NCI-H128 (cell line): ENCODE results near the gene G2E3.
A peak's percentile ranks its signal among the peaks of the same experiment; 100 is the strongest.
"Not testable (repeated sequence)": the region's sequence is repeated elsewhere in the genome, so short reads cannot be mapped to it uniquely, and the experiment has no call there.

ENCODE experiments used
- DNase-seq: peaks from one replicate; lab custom pipeline; 2025; ENCODE audit not compliant: unreplicated experiment; lab: John Stamatoyannopoulos, UW

G2E3 gene, protein sequence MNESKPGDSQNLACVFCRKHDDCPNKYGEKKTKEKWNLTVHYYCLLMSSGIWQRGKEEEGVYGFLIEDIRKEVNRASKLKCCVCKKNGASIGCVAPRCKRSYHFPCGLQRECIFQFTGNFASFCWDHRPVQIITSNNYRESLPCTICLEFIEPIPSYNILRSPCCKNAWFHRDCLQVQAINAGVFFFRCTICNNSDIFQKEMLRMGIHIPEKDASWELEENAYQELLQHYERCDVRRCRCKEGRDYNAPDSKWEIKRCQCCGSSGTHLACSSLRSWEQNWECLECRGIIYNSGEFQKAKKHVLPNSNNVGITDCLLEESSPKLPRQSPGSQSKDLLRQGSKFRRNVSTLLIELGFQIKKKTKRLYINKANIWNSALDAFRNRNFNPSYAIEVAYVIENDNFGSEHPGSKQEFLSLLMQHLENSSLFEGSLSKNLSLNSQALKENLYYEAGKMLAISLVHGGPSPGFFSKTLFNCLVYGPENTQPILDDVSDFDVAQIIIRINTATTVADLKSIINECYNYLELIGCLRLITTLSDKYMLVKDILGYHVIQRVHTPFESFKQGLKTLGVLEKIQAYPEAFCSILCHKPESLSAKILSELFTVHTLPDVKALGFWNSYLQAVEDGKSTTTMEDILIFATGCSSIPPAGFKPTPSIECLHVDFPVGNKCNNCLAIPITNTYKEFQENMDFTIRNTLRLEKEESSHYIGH

DNA sequence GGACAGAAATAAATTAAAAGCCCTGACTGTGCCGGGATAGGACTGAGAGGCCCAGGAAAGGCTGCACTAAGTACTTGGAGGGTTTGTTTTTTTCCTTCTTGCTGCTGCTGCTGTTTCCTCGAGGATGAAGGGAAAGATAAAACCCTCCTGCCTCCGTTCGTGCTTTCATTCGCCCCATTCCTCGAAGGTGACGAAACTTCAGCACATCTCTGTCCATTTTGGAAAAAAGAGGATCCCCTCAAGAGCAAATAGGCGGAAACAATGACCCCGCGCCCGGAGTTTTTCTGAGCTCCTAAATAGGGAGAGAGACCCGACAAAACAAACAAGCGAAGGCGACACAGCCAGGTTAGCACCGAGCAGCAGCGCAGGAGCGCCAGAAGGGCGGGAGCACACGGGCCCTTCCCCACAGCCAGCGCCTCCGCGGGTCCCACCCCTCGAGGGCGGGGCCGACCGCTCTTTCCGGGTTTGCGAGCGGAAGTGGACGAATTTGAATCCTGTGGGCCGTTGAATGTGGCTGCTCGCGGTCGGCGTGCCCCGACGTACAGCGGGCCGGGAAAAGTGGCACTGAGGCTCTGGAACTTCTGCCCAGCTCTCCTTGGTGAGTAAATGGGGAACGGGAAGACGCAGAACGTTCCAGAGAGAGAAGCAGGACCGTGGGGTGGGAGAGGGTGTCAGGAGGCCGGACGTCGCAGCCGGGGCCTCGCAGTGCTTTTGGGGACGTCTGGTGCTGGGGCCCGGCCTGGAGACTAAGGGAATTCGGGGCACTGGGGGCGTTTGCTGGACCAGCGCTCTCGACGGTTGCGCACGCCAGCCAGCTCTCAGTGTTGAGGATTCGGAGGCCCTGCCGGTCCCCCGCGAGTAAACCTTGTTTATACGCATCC is at the start of gene G2E3:
Gene G2E3 (plus strand): TSS at position 484 of the 881 bp plus-strand sequence. CDS start 21,922 bp downstream, outside the sequence.
- peak; percentile 75 for DNase-seq

DNA sequence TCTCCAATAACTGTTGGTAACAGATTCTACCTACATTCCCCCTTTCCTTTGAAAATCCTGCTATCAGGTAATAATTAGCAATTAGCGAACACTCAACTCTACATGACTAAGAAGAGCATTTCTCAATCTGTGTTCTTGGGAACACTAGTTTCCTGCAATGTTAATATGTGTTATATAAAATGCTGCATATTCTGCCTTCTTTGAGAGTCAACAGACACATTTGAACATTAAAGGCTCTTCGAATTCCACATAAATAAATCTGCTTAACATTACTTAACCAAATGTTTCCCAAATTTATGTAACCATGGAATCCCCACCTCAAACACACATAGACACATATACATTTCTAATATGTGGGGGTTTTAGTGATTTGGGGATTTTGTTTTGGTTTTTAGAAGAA is 41.2 kb upstream of the G2E3 start:
- DNase-seq = no peak

DNA sequence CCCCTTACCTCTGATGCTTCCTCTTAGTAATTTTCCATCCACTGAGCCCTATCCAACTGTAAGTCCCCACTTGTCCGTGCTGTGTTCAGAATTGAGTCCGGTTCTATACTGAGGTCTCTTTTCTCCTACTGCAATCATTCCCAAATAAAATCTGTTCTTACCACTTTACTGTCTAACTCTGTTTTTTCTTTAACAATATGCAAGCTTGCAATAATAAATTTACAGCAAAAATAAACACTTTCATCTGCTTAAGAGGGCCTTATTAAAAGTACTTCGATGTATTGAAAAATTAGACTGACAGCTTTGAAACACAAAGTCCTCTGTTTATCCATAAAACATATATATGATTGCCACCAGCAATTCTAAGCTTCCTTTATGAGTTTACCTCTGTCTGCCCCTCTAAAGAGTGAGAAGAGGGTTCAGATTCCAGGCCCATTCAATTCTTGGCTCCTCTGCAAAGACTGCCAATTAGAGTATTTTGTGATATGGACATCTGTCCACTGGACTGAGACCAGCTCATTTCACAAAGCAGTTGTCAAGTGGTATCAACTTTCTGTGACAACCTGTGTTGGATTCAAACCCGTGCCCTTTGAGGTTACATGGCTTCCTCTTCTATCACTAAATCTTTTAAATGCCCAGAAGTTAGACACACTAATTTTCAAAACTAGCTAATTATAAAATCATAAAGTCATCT is 39.9 kb upstream of the G2E3 start:
- peak; percentile 15 for DNase-seq

DNA sequence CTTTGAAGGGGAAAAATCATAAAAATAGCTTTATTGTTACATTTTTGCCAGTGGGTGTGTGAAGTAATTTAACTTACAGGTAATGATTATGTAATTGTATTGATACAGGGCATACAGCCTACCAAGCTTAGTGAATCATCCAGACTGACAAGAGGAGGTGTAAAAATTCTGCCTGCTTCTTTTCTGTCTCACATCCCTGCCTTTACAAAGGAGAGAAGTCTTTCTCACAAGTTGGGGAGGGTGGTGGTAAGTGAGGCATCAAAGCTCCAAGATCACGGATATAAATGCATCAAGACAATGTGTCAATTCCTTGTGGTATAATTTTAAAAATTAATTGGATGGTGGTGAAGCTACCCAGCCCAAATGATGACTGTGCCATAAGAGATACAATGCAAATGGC is 39.0 kb upstream of the G2E3 start:
- no peak for DNase-seq

DNA sequence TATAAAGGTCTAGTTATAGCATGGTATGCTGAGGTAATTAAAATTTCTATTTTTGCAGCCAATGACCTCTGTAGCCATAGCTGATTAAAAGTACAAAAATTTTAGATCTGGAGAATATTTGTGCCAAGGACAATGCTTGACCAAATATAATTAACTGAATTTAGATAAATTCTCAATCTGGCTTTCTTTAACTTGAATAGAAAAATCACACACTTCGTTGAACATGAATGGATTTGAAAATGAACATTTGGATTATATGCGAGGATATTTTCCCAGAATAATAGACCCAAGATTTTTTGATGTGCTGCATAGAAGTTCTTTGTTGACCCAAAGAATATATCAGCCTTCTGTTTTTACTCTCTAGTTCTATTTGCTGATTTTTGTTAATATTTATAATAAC is 38.4 kb upstream of the G2E3 start:
- no peak for DNase-seq

DNA sequence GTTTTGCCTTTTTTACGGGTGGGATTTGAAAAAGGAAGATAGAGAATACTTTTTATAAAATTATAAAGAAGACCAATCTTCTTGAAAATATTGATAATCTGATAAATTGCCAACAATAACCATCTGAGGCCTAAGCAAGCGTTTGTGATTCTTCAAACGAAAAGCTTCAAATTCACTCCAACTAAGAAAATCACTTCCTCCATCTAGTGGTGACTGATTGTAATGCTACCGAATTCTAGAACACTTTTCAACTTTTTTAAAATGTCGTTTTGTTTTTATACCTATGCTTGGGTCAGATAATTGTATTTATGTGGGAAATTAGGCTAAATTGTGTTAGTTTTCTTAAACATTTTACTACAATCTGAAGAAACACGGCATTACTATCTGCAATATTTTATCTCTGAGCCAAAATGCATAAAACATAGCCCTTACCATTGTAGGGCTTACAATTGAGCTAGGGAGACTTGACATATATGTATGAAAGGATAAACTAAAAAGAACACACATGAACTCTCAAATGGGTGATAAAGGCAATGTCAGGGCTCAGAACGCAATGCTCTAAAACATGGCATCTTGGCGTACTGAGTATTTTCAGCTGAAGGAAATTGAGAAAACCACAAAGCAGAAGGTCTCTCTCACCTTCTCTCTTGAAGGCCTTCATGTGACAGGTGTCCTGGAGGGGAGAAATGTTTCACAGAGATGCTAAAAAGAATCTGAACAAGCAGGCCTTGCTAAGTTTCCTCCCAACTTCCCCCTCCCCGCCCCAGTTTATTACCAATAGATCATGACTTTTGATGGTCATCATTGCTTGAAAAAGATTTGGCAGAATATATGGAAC is 36.8 kb upstream of the G2E3 start:
- DNase-seq = peak; percentile 19

DNA sequence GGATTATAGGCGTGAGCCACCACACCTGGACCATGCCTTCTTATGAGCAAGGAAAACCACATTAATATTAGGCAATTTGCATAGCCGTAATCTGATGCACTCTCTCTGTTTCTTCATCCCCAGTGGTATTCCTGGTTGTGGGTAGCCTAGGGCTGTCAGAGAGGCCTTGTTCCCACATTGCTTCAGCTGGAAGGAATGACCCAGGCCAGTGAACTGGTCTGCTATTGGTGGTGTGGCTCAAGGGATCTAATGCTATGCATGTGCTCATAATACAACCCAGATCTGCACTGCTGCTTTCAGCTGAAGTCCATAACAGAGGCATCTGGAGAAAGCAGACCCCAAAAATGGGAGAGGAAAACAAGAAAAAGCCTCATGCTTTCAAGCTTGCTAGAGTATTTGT is 33.1 kb upstream of the G2E3 start:
- DNase-seq = no peak

DNA sequence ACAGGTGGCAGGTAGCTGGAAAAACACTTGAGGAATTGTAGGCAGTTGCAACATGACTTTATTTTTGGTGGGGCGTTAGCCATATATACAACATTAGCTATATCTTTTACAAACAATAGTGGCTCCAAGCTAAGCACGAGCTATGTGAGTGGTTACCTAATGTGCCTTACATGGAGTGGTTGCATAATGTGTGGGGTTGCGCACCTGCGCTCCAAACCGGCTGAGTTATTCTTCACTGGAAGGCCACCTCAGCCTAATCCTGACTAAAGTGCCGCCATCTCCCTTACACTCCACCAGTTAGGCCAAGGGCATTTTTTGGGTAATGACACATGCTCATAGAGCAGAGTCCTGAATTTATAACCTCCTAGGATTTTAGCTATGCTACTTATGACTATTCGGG is 31.8 kb upstream of the G2E3 start:
- no peak for DNase-seq

DNA sequence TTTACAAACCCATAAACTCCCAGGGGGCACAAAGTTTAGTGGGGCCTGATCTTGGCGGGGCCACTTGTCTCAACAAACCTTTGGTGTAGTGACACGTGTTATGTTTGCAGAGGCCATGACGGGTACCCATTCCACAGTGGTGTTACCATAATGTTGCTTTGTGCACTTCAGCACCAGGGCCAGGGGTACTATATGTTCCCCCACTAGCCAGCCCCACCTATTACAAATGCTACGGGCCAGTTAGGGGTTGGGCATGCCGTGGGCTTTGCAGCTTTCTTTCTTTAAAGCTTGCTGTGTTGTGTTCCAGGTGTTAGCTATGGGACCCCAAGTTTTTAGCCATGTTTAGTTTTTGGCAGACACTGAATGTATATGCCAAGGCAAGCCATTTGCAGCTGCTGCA is 30.8 kb upstream of the G2E3 start:
- no peak for DNase-seq

DNA sequence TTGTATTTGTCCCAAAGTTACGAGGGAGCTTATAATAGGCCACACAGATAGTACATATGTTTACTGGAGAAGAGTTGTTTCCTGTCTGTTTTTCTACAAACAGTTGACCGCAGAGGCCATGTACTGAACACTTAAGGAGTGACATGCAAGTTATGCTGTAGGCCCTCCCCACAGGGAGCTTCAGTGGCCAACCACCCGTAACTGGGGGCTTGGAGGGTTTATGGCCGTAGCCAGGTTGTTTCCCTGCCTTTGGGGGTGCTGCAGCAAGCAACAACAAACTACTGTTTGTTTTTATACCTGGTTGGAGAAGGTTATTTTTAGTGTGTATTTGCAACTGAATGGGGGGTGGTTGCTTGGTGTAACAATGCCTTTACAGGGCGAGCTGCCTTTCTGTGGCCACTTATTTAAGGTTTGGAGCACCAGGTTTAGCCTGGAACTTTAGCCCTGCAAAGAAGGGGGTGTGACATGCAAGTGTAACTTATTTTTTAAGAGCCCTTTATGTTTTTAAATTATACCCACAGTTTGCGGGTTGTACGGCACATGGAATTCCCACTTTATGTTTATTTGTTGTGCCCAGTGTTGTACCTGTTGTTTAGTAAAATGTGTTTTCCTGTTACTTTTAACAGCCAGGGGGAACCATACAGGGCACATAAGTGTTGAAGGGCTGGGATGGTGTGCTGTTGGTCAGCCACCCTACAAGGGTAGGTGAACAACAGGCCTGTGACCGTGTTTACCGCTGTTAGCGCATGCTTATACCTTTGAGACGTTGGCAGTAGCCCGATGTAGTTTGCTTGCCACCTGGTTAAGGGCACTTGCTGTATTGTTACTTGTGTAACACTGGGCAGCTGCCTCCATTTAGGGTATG is 29.9 kb upstream of the G2E3 start:
- no peak for DNase-seq

DNA sequence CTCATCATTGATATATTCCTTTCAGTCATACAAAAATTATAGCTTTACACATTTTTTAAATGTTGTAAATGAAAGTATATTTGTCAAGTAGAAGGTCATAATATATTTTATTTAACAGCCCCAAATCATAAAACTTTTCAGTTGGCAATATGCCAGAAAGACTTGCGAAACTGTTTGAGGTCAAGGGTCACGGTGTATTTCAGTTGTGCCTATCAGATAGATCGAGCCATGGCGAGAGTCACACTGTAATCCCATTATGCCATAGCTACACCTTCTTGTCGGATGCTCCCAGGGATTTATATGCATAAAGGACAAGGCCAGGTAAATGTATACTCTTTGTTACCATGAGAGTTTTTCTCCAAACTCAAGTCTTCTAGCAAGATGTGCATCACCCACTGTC is 26.7 kb upstream of the G2E3 start:
- DNase-seq = no peak

DNA sequence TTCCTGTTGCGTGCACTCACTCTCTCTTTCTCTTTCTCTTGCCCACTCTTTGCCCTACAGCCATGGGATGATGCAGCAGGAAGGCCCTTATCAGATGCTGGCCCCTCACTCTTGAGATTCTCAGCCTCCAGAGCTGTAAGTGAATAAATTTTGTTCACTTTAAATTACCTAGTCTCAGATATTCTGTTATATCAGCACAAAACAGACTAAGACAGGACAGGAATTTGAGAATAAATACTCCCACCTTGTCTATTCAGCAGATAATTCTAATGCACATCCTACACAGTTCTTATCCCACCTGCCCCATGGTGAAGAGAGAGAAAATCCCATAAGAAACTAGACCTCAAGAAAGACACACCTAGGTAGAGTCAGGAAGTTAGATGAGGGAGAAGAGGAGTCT is 25.8 kb upstream of the G2E3 start:
- DNase-seq = no peak

DNA sequence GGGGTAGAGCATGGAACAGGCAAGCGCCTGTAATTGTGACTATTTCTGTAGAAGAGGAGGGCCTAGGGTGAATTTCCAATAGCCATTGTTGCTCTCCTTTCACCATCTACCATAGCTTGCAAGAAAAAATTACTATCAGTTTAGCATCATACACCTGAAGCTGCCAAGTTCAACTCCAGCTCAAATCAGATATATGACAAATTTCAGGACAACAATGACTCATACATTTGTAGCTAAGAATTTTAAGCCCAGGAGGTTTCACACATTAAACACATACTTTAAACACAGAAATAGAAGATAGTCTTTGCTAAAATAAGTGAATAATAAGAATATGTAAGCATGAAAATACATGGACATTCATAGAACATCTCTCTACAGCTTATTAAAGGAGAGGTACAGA is 17.6 kb upstream of the G2E3 start:
- DNase-seq = no peak

DNA sequence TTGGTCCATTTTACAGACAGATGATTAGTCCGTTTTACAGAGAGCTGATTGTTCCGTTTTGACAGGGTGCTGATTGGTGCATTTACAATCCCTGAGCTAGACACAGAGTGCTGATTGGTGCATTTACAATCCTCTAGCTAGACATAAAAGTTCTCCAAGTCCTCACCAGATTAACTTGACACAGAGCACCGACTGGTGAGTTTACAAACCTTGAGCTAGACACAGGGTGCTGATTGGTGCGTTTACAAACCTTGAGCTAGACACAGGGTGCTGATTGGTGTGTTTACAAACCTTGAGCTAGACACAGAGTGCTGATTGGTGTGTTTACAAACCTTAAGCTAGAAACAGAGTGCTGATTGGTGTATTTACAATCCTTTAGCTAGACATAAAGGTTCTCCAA is 12.2 kb upstream of the G2E3 start:
- not testable (repeated sequence) for DNase-seq

DNA sequence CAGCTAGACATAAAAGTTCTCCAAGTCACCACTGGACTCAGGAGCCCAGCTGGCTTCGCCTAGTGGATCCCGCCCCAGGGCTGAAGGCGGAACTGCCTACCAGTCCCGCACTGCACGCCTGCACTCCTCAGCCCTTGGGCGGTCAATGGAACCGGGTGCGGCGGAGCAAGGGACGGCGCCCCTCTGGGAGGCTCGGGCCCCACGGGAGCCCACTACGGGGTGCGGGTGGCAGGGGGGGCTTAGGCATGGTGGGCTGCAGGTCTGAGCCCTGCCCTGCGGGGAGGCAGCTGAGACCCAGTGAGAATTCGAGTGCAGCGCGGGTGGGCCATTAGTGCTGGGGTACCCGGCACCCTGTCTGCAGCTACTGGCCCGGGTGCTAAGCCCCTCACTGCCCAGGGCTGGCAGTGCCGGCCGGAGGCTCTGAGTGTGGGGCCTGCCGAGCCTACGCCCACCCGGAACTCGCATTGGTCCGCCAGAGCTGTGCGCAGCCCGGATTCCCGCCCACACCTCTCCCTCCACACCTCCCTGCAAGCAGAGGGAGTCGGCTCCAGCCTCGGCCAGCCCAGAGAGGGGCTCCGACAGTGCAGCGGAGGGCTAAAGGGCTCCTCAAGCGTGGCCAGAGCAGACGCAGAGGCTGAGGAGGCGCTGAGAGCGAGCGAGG is 11.4 kb upstream of the G2E3 start:
- no peak for DNase-seq

DNA sequence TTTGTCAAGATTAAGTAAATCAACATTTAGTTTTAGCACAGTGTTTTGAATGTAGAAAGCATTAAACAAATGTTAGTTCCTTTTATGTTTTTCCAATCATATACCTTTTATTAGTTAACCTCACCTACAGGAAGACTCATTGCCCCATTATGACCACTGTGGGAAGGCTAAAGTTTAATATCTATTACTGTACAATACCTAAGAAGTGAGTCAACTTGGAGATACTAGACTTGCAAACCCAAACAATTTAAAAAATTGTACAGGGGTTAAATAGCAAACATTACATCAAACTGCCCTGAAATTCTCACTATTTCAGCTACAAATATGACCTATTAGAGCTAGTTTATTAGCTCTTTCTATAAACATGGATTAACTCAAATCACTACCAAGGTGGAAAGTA is 8.6 kb upstream of the G2E3 start:
- DNase-seq = no peak

DNA sequence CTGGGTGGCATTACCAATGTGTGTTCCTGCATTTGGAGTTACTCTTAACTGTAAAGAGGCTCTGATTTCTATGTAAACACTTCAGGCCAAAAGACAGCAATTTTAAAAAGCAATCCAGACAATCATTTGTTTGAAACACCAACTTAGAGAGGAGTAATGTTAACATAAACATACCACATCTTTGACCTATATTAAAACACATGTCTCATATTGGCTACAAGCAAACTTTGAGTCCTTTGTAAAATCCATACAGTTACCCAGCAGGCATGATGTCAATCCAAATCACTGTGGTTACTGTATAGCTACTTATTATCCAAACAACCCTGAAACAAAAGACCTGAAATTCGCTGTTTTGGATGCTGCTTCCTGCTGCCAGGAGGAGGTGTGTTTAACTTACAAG is 7.5 kb upstream of the G2E3 start:
- no peak for DNase-seq

DNA sequence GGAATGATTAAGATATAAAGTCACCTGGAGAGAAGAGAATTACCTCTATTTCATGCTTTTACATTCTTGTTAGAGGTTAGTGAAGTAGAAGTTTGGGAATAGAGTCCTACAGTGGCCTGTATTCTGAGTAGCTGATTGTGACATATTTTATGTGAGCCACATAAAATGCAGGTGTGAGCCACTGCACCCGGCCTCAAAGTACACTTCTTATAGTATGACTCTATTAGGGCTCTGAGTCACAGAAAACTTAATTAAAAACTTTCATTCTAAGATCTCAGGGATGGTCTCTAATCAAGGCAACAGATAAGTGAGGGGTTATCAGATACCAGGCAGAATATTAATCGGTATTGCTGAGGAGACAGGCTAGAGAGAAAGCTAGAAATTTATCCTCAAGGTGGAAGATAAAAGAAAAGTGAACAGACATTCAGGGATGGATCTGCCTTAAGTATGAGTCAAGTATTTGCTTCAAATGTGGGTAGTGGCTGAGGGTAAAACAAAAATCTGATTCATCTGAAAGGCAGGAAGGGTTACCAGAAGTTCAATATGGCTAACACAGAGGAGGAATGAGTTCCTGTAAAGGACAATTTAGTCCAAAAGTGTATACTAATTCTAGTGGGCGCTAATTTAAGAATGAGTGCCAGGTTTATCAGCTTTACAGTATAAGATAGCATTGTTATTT is 5.5 kb upstream of the G2E3 start:
- DNase-seq = no peak
